SK-N-SH (cell line): Measurements from ENCODE around the gene COIL. TPM values are rescaled to one million over a fixed set of nuclear protein-coding genes. Genes with fewer than 3 reads are reported as not detected.

Experiments used
- CTCF ChIA-PET: fragments of 300-600, 350-600 bp; formaldehyde crosslinking; extraction: SDS; loops from one replicate; lab custom pipeline; 2021; lab: Yijun Ruan, JAX
- POLR2A ChIA-PET: fragments of 350-600 bp; sonication (Branson Sonifier 250); formaldehyde crosslinking; extraction: SDS; loops from one replicate; lab custom pipeline; 2020; ENCODE audit warnings: antibody characterized with exemption, inconsistent platforms; lab: Yijun Ruan, JAX
- DNase-seq: peaks from one replicate; pipeline ENCODE4 v3.0.0; 2012
- H2AFZ ChIP-seq: fragments of 200-600 bp; sonication (generic); 2 replicates; pipeline ENCODE4 v1.8.1; 2016; ENCODE audit warnings: antibody characterized with exemption, mild to moderate bottlenecking, low read depth
- H3F3A ChIP-seq: fragments of 200-600 bp; sonication (generic); replicated peaks from 2 replicates; pipeline ENCODE3; 2016; ENCODE audit warnings: antibody characterized with exemption, mild to moderate bottlenecking; ENCODE audit not compliant: insufficient read depth
- H3K27ac ChIP-seq, 2 experiments: fragments of 200-500 bp in 1 of 2; fragments of 200-600 bp in 1 of 2; sonication (Bioruptor generic) in 1 of 2; sonication (generic), shearing (Covaris generic) in 1 of 2; 2 replicates each; pipeline versions ENCODE4 v1.5.1 to v1.6.1; 2014 to 2016; ENCODE audit warnings: low read depth in 2 of 2, inconsistent platforms in 1 of 2, low read length in 1 of 2, mild to moderate bottlenecking in 1 of 2, mixed read lengths in 1 of 2
- H3K27me3 ChIP-seq: fragments of 200-600 bp; sonication (generic), shearing (Covaris generic); 2 replicates; pipeline ENCODE4 v1.6.1; 2016; ENCODE audit warnings: mixed run types; ENCODE audit not compliant: insufficient read depth
- H3K36me3 ChIP-seq, 2 experiments: fragments of 200-500 bp in 1 of 2; fragments of 200-600 bp in 1 of 2; sonication (Bioruptor generic) in 1 of 2; sonication (generic) in 1 of 2; replicated peaks in 1 of 2; 2 replicates each; pipeline versions ENCODE3 to v1.5.1; 2014 to 2016; ENCODE audit warnings: low read length in 1 of 2, mild to moderate bottlenecking in 1 of 2; ENCODE audit not compliant: insufficient read depth in 2 of 2, control insufficient read depth in 1 of 2
- H3K4me1 ChIP-seq, 2 experiments: fragments of 200-500 bp in 1 of 2; fragments of 200-600 bp in 1 of 2; sonication (Bioruptor generic) in 1 of 2; sonication (generic), shearing (Covaris generic) in 1 of 2; 2 replicates each; pipeline versions ENCODE4 v1.5.1 to v1.6.1; 2014 to 2016; ENCODE audit warnings: low read depth in 1 of 2, low read length in 1 of 2, mixed run types in 1 of 2; ENCODE audit not compliant: insufficient read depth in 2 of 2, control insufficient read depth in 1 of 2
- H3K4me2 ChIP-seq: fragments of 200-600 bp; sonication (generic), shearing (Covaris generic); 2 replicates; pipeline ENCODE4 v1.6.1; 2017; ENCODE audit warnings: mixed run types
- H3K4me3 ChIP-seq, 2 experiments: fragments of 200-500 bp in 1 of 2; fragments of 200-600 bp in 1 of 2; sonication (Bioruptor generic) in 1 of 2; sonication (generic), shearing (Covaris generic) in 1 of 2; 2 replicates each; pipeline versions ENCODE4 v1.5.1 to v1.8.1; 2014 to 2016; ENCODE audit warnings: low read depth in 2 of 2, inconsistent platforms in 1 of 2, low read length in 1 of 2, mild to moderate bottlenecking in 1 of 2, mixed read lengths in 1 of 2, moderate library complexity in 1 of 2
- H3K79me2 ChIP-seq: fragments of 200-600 bp; sonication (generic); 2 replicates; pipeline ENCODE4 v1.8.1; 2017; ENCODE audit warnings: mild to moderate bottlenecking; ENCODE audit not compliant: insufficient read depth
- H3K9ac ChIP-seq: fragments of 200-600 bp; sonication (generic); 2 replicates; pipeline ENCODE4 v1.6.1; 2017; ENCODE audit warnings: mixed run types
- H3K9me2 ChIP-seq: fragments of 200-600 bp; sonication (generic); 2 replicates; pipeline ENCODE4 v1.6.1; 2017; ENCODE audit warnings: mixed run types
- H3K9me3 ChIP-seq: fragments of 200-600 bp; sonication (generic); 2 replicates; pipeline ENCODE4 v1.6.1; 2017; ENCODE audit warnings: mixed run types, mild to moderate bottlenecking, moderate library complexity
- H4K20me1 ChIP-seq: fragments of 200-600 bp; sonication (generic); 2 replicates; pipeline ENCODE4 v1.6.1; 2017; ENCODE audit warnings: mild to moderate bottlenecking, mixed run types; ENCODE audit not compliant: insufficient read depth
- CHD2 ChIP-seq: fragments of 150-350 bp; IDR thresholded peaks from 2 replicates; pipeline ENCODE4 v1.6.1; 2018; ENCODE audit warnings: low read length; ENCODE audit not compliant: partially characterized antibody
- ELF1 ChIP-seq: IDR thresholded peaks from 2 replicates; pipeline ENCODE4 v1.4.0; 2012
- FOSL2 ChIP-seq: IDR thresholded peaks from 2 replicates; pipeline ENCODE4 v1.4.0; 2012; ENCODE audit warnings: low read depth, mild to moderate bottlenecking, moderate library complexity, borderline replicate concordance
- FOXM1 ChIP-seq: IDR thresholded peaks from 2 replicates; pipeline ENCODE4 v1.4.0; 2012; ENCODE audit warnings: low read depth, mild to moderate bottlenecking
- GATA2 ChIP-seq: sonication (generic); formaldehyde crosslinking; IDR thresholded peaks from 2 replicates; pipeline ENCODE4 v1.5.0; 2020; ENCODE audit warnings: mild to moderate bottlenecking, missing genetic modification reagents
- JUND ChIP-seq: IDR thresholded peaks from 2 replicates; pipeline ENCODE4 v1.4.0; 2012
- MEF2A ChIP-seq: IDR thresholded peaks from 2 replicates; pipeline ENCODE4 v1.4.0; 2012; ENCODE audit warnings: low read depth, borderline replicate concordance
- NFIC ChIP-seq: IDR thresholded peaks from 2 replicates; pipeline ENCODE4 v1.4.0; 2012; ENCODE audit warnings: borderline replicate concordance
- NRF1 ChIP-seq: IDR thresholded peaks from 2 replicates; pipeline ENCODE4 v1.6.1; 2012; ENCODE audit warnings: low read depth, mild to moderate bottlenecking, low read length
- RFX5 ChIP-seq: IDR thresholded peaks from 2 replicates; pipeline ENCODE4 v1.6.1; 2012; ENCODE audit warnings: mild to moderate bottlenecking, improper control_type of control experiment, low read length
- RXRA ChIP-seq: IDR thresholded peaks from 2 replicates; pipeline ENCODE4 v1.4.0; 2012; ENCODE audit warnings: low read depth, mild to moderate bottlenecking, borderline replicate concordance
- SIN3A ChIP-seq: IDR thresholded peaks from 2 replicates; pipeline ENCODE4 v1.6.1; 2012; ENCODE audit warnings: low read depth, mild to moderate bottlenecking, low read length, moderate library complexity, borderline replicate concordance
- SMC3 ChIP-seq: IDR thresholded peaks from 2 replicates; pipeline ENCODE4 v1.6.1; 2012; ENCODE audit warnings: low read depth, low read length, improper control_type of control experiment
- TCF12 ChIP-seq: IDR thresholded peaks from 2 replicates; pipeline ENCODE4 v1.4.0; 2012
- TEAD4 ChIP-seq: IDR thresholded peaks from 2 replicates; pipeline ENCODE4 v1.4.0; 2012; ENCODE audit warnings: mild to moderate bottlenecking, borderline replicate concordance; ENCODE audit not compliant: insufficient read depth
- WGBS: methylation state at CpG from one replicate; pipeline ENCODE4 v1.1.6; 2017; ENCODE audit warnings: low lambda C conversion rate; 5-methylcytosine and 5-hydroxymethylcytosine counted together
- polyA plus RNA-seq, 3 experiments: library from polyadenylated mRNA; depleted of rRNA; stranded (reverse); fragments of >200 nt; gene quantifications; 2 replicates each; pipeline ENCODE4 v1.2.3, GENCODE V29; 2012
- TF ChIP-seq, protein P1 (sequence below): fragments of 200-600 bp; sonication (generic); IDR thresholded peaks from 2 replicates; pipeline ENCODE4 v1.6.1; 2017; ENCODE audit warnings: antibody characterized with exemption, mild to moderate bottlenecking, moderate library complexity
- TF ChIP-seq, protein P2 (sequence below): fragments of 150-350 bp; IDR thresholded peaks from 2 replicates; pipeline ENCODE4 v1.6.1; 2017; ENCODE audit warnings: antibody characterized with exemption, low read length, low read depth, borderline replicate concordance
- TF ChIP-seq, protein P3 (sequence below): IDR thresholded peaks from 2 replicates; pipeline ENCODE4; 2012
- TF ChIP-seq, protein P4 (sequence below): IDR thresholded peaks from 2 replicates; pipeline ENCODE4 v1.6.1; 2012; ENCODE audit warnings: mild to moderate bottlenecking, low read depth, low read length, moderate library complexity

Gene COIL
- polyA plus RNA-seq, 1 of the 3 experiments (the other 2 are of a cell fraction) = 3.9 TPM

DNA sequence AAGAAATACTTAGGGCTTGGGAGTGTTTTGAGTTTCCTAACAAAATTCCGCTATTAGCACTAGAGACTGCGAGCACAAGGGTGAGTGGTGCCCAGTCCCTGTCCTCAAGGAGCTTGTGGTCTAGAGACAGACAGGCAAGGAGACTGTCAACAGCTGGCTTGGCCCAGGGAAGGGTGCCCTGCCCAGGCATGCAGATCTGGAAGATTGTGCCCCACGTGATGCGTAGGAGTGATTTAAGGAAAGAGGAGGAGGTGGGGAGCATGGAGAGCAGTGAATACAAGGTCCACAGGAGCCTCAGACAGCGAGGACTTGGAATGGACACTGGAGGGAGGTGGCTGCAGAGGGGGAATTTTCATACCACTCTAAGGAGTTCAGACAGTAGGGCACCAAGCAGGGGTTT lies 42.1 kb upstream of the COIL start:
- no peak for DNase-seq
- no peak overlapping the region for H3K27ac ChIP-seq
- peaks cover 0 to 2% of the 10 kb centered on the region in 2 experiments for H3K36me3 ChIP-seq
- no peak overlapping the region for H3K9ac ChIP-seq
- WGBS = 89% methylated on average over 5 of the region's 5 CpGs
- H3K4me2 ChIP-seq = no peak overlapping the region
- no peaks in the 10 kb centered on the region for H3K9me3 ChIP-seq
- H3K9me2 ChIP-seq = no peaks in the 10 kb centered on the region
- H2AFZ ChIP-seq = no peak overlapping the region
- H3K4me3 ChIP-seq = no peak overlapping the region
- POLR2A ChIA-PET = no interaction called here
- H3K79me2 ChIP-seq = no peaks in the 10 kb centered on the region
- TF ChIP-seq FOXM1 = no peak
- no peak for TF ChIP-seq CHD2
- TF ChIP-seq TCF12 = no peak
- TF ChIP-seq JUND = no peak
- TF ChIP-seq SMC3 = no peak
- TF ChIP-seq FOSL2 = no peak
- TF ChIP-seq, protein P1, sequence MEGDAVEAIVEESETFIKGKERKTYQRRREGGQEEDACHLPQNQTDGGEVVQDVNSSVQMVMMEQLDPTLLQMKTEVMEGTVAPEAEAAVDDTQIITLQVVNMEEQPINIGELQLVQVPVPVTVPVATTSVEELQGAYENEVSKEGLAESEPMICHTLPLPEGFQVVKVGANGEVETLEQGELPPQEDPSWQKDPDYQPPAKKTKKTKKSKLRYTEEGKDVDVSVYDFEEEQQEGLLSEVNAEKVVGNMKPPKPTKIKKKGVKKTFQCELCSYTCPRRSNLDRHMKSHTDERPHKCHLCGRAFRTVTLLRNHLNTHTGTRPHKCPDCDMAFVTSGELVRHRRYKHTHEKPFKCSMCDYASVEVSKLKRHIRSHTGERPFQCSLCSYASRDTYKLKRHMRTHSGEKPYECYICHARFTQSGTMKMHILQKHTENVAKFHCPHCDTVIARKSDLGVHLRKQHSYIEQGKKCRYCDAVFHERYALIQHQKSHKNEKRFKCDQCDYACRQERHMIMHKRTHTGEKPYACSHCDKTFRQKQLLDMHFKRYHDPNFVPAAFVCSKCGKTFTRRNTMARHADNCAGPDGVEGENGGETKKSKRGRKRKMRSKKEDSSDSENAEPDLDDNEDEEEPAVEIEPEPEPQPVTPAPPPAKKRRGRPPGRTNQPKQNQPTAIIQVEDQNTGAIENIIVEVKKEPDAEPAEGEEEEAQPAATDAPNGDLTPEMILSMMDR = no peak
- TF ChIP-seq RXRA = no peak
- no peak for TF ChIP-seq TEAD4
- TF ChIP-seq, protein P2, sequence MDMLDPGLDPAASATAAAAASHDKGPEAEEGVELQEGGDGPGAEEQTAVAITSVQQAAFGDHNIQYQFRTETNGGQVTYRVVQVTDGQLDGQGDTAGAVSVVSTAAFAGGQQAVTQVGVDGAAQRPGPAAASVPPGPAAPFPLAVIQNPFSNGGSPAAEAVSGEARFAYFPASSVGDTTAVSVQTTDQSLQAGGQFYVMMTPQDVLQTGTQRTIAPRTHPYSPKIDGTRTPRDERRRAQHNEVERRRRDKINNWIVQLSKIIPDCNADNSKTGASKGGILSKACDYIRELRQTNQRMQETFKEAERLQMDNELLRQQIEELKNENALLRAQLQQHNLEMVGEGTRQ = no peak
- no peak for TF ChIP-seq NFIC
- no peak for TF ChIP-seq SIN3A
- no peak for TF ChIP-seq MEF2A
- no peak for TF ChIP-seq GATA2
- TF ChIP-seq NRF1 = no peak
- TF ChIP-seq, all 33 proteins: peak for 0
- CTCF ChIA-PET = interaction anchor here (0.9 to 5.6 kb wide), 4 partner anchors 8 to 830 kb away, joined by 3 to 44 read pairs (median 4); no protein-coding TSS in a partner anchor
- Histone ChIP-seq H3F3A (no peaks in the 10 kb centered on the region), H4K20me1 (no peaks in the 10 kb centered on the region), H3K27me3 (no peaks in the 10 kb centered on the region), H3K4me1 (no peaks in the 10 kb centered on the region)

DNA sequence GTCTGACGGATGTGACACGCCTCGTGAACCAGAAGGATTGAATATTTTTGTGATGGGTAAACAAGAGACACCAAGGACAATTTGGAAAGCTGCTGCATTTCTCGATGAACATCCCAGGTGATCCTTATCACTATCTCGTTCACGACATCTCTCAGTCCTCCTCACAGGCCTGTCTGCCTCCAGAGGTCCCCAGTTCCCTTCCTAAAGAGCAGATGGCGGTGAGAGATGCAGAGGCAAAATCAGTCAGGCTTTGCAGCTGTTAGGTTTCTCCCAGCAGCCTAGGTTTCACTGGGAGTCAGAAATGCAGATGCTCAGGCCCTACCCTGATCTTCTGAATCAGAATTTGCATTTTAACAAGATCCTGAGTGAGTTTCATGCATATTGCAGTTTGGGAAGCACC lies 40.7 kb upstream of the COIL start:
- CTCF ChIA-PET = interaction anchor here (0.5 to 5.6 kb wide), 5 partner anchors 8 to 860 kb away, joined by 3 to 44 read pairs (median 4); no protein-coding TSS in a partner anchor
- no peaks in the 10 kb centered on the region for H3K9me3 ChIP-seq
- 92% methylated on average over 7 of the region's 7 CpGs for WGBS
- H3F3A ChIP-seq = no peaks in the 10 kb centered on the region
- H3K27ac ChIP-seq = no peak overlapping the region
- DNase-seq = no peak
- no peaks in the 10 kb centered on the region for H4K20me1 ChIP-seq
- no peak overlapping the region for H3K4me2 ChIP-seq
- POLR2A ChIA-PET = no interaction called here
- H3K27me3 ChIP-seq = no peaks in the 10 kb centered on the region
- no peak overlapping the region for H3K9ac ChIP-seq
- H3K79me2 ChIP-seq = no peaks in the 10 kb centered on the region
- H3K4me3 ChIP-seq = no peak overlapping the region
- no peak overlapping the region for H2AFZ ChIP-seq
- H3K36me3 ChIP-seq = peaks cover 0 to 7% of the 10 kb centered on the region in 2 experiments
- no peaks in the 10 kb centered on the region for H3K9me2 ChIP-seq
- no peaks in the 10 kb centered on the region for H3K4me1 ChIP-seq
- TF ChIP-seq, protein P3, sequence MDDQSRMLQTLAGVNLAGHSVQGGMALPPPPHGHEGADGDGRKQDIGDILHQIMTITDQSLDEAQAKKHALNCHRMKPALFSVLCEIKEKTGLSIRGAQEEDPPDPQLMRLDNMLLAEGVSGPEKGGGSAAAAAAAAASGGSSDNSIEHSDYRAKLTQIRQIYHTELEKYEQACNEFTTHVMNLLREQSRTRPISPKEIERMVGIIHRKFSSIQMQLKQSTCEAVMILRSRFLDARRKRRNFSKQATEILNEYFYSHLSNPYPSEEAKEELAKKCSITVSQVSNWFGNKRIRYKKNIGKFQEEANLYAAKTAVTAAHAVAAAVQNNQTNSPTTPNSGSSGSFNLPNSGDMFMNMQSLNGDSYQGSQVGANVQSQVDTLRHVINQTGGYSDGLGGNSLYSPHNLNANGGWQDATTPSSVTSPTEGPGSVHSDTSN = no peak
- TF ChIP-seq, protein P1 = no peak
- TF ChIP-seq ELF1 (no peak), SIN3A (no peak), RFX5 (no peak), TEAD4 (no peak)
- TF ChIP-seq, protein P4, sequence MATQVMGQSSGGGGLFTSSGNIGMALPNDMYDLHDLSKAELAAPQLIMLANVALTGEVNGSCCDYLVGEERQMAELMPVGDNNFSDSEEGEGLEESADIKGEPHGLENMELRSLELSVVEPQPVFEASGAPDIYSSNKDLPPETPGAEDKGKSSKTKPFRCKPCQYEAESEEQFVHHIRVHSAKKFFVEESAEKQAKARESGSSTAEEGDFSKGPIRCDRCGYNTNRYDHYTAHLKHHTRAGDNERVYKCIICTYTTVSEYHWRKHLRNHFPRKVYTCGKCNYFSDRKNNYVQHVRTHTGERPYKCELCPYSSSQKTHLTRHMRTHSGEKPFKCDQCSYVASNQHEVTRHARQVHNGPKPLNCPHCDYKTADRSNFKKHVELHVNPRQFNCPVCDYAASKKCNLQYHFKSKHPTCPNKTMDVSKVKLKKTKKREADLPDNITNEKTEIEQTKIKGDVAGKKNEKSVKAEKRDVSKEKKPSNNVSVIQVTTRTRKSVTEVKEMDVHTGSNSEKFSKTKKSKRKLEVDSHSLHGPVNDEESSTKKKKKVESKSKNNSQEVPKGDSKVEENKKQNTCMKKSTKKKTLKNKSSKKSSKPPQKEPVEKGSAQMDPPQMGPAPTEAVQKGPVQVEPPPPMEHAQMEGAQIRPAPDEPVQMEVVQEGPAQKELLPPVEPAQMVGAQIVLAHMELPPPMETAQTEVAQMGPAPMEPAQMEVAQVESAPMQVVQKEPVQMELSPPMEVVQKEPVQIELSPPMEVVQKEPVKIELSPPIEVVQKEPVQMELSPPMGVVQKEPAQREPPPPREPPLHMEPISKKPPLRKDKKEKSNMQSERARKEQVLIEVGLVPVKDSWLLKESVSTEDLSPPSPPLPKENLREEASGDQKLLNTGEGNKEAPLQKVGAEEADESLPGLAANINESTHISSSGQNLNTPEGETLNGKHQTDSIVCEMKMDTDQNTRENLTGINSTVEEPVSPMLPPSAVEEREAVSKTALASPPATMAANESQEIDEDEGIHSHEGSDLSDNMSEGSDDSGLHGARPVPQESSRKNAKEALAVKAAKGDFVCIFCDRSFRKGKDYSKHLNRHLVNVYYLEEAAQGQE = no peak
